Neutrophil (primary cell): Measurements from ENCODE around the gene DLEC1.
A peak's percentile ranks its signal among the peaks of the same experiment; 100 is the strongest.

Source experiments
- H3K27ac ChIP-seq: fragments of 200-600 bp; sonication (generic); 2 replicates; pipeline ENCODE4 v1.5.1; 2016; ENCODE audit warnings: mild to moderate bottlenecking, moderate library complexity
- H3K27me3 ChIP-seq: fragments of 200-600 bp; sonication (generic); 2 replicates; pipeline ENCODE4 v1.6.0; 2016; ENCODE audit warnings: mild to moderate bottlenecking
- H3K36me3 ChIP-seq: fragments of 200-600 bp; sonication (generic); 2 replicates; pipeline ENCODE4 v1.5.1; 2017
- H3K4me1 ChIP-seq, 2 experiments: fragments of 200-600 bp in 1 of 2; sonication (generic) in 1 of 2; 1 replicate in 1 of 2; 2 replicates in 1 of 2; pipeline versions ENCODE4 v1.5.1 to v1.6.1; 2013 to 2016; ENCODE audit warnings: low read depth in 1 of 2, low read length in 1 of 2, mild to moderate bottlenecking in 1 of 2, moderate library complexity in 1 of 2; ENCODE audit not compliant: control insufficient read depth in 1 of 2, insufficient read depth in 1 of 2
- H3K4me3 ChIP-seq, 2 experiments: fragments of 200-600 bp in 1 of 2; sonication (generic) in 1 of 2; 1 replicate in 1 of 2; 2 replicates in 1 of 2; pipeline ENCODE4 v1.5.1; 2013 to 2016; ENCODE audit warnings: low read depth in 1 of 2, low read length in 1 of 2, mild to moderate bottlenecking in 1 of 2, moderate library complexity in 1 of 2
- H3K9me3 ChIP-seq: fragments of 200-600 bp; sonication (generic); 2 replicates; pipeline ENCODE4 v1.5.1; 2016
- TF ChIP-seq, protein P1 (sequence below): fragments of 200-600 bp; sonication (generic); IDR thresholded peaks from 2 replicates; pipeline ENCODE4 v1.5.1; 2016; ENCODE audit warnings: antibody characterized with exemption

DLEC1 gene

DNA sequence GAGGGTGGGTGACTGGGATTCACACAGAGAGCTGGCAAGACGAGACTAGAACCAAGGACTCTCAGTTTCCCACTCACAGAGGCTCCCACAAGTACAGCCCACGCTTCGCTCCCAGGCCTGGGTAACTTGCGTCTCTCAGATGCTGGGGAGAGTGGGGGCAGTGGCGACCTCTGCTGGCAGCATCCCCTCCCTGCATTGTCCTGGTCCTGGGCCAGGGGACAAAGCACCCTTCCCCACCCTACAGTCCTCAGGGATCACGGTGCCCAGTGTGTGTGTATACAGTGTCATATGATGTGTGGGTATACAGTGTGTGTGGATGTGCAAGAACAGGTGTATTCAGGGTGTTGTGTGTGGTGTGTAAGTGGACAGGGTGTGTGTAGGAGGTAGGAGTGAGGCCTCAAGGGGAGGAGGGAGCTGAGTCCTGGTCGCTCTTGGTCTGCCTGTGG lies 35.6 kb upstream of the DLEC1 start:
- H3K27ac ChIP-seq, result peak overlapping the region; percentile 52
- H3K27me3 ChIP-seq, result no peaks in the 10 kb centered on the region
- peaks cover 31% of the 10 kb centered on the region for H3K36me3 ChIP-seq
- no peaks in the 10 kb centered on the region for H3K9me3 ChIP-seq
- H3K4me1 ChIP-seq, result peaks cover 22 to 24% of the 10 kb centered on the region in 2 experiments
- no peak overlapping the region for H3K4me3 ChIP-seq
- TF ChIP-seq, protein P1, sequence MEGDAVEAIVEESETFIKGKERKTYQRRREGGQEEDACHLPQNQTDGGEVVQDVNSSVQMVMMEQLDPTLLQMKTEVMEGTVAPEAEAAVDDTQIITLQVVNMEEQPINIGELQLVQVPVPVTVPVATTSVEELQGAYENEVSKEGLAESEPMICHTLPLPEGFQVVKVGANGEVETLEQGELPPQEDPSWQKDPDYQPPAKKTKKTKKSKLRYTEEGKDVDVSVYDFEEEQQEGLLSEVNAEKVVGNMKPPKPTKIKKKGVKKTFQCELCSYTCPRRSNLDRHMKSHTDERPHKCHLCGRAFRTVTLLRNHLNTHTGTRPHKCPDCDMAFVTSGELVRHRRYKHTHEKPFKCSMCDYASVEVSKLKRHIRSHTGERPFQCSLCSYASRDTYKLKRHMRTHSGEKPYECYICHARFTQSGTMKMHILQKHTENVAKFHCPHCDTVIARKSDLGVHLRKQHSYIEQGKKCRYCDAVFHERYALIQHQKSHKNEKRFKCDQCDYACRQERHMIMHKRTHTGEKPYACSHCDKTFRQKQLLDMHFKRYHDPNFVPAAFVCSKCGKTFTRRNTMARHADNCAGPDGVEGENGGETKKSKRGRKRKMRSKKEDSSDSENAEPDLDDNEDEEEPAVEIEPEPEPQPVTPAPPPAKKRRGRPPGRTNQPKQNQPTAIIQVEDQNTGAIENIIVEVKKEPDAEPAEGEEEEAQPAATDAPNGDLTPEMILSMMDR, result peak; percentile 84

DNA sequence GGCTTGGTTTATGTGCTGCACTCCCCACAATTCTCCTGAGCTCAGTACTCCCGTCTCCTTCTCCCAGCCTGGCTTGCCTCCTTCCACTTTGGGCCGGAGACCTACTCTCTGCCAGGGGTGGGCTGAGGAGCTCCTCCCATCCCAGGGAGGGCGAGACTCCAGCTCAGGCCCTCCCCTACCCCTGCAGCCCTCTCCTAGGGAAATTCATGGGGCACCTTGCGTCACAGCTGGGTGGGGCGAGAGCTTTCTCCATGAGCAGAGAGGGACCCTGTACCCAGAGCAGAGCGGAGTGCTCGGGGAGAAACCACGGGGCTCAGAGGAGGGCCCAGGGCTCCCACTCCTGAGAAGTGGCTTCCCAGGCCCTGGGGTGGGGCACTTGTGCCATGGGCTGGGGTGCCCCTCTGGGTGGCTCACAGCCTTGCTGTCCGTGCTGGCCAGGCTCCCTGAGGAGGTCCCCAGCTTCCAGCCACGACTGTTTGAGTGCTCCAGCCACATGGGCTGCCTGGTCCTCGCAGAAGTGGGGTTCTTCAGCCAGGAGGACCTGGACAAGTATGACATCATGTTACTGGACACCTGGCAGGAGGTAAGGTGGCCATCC lies 35.1 kb upstream of the DLEC1 start:
- TF ChIP-seq, protein P1, result no peak
- Histone ChIP-seq H3K27me3 (no peaks in the 10 kb centered on the region), H3K36me3 (peaks cover 36% of the 10 kb centered on the region), H3K9me3 (no peaks in the 10 kb centered on the region), H3K4me1 (peaks cover 18 to 20% of the 10 kb centered on the region in 2 experiments), H3K27ac (peak overlapping the region; percentile 52), H3K4me3 (no peak overlapping the region)

DNA sequence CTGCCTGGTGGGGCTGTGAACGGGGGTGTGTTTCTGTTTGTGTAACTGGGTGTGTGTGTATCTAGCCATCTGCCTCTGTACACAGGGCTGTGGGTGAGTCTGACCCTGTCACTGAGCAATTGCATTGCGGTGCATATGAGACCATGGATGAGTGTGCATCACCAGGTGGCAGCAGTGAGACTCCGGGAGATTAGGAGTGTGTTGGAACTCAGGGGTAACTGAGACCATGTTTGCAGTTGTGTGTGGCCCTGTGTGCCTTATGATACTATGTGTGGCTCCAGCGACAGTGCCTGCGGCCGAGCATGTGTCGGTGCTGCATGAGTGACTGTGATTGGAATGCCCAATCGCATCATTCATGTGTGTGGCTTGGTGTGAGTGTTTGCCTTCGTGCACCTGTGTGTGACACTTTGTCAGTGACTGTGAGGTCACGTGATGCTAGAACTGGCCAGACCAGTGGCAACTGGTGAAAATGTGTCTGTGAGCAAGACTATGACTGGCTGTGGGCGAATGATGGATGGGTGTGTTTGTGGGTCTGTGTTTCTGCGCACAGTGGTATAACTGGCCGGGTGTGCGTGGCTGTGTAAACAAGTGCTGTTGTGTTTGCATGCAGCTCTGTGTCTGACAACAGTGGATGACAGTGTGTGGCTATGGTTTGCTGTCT lies 34.5 kb upstream of the DLEC1 start:
- Histone ChIP-seq H3K9me3 (no peaks in the 10 kb centered on the region), H3K27me3 (no peaks in the 10 kb centered on the region), H3K27ac (peak overlapping the region; percentile 52), H3K4me1 (peaks cover 13 to 14% of the 10 kb centered on the region in 2 experiments), H3K36me3 (peaks cover 42% of the 10 kb centered on the region), H3K4me3 (no peak overlapping the region)
- TF ChIP-seq, protein P1, result peak; percentile 50

DNA sequence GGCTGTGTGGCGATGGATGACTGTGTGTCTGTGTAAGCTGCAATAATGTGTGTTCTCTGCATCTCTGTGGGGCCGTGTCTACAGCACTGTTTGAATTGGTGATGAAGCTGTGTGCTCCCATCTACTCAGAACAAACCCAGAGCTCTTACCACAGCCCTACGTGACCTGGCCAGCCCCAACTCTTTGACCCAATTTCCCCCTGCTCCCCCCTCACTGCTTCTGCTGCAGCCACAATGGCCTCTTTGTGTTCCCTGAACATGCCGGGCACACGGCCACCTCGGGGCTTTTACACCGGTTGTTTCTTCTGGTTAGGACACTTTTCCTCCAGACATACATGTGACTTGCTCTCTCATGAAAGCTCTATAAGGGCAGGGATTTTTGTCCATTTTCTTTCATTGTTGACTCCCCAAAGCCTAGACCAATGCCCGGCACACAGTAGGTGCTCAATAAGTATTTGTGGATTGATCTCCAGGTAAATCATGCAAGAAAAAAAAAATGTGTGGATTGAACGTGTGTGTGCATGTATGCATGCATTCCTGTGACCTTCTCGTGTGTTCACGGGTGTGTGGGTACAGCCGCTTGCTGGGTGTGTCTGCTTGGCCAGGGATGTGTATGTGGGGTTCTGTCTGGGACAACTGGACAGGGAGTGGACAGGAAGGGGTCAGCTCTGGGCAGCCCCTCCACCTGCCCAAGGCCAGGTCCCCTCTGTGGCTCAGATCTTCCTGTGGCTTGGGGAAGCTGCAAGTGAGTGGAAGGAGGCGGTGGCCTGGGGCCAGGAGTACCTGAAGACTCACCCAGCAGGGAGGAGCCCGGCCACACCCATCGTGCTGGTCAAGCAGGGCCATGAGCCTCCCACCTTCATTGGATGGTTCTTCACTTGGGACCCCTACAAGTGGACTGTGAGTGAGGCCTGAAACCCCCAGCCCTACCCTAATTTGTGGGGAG lies 33.7 kb upstream of the DLEC1 start:
- Histone ChIP-seq H3K27ac (no peak overlapping the region), H3K9me3 (no peaks in the 10 kb centered on the region), H3K4me1 (peaks cover 12 to 14% of the 10 kb centered on the region in 2 experiments), H3K27me3 (no peaks in the 10 kb centered on the region), H3K36me3 (peaks cover 50% of the 10 kb centered on the region), H3K4me3 (no peak overlapping the region)
- TF ChIP-seq, protein P1, result no peak

DNA sequence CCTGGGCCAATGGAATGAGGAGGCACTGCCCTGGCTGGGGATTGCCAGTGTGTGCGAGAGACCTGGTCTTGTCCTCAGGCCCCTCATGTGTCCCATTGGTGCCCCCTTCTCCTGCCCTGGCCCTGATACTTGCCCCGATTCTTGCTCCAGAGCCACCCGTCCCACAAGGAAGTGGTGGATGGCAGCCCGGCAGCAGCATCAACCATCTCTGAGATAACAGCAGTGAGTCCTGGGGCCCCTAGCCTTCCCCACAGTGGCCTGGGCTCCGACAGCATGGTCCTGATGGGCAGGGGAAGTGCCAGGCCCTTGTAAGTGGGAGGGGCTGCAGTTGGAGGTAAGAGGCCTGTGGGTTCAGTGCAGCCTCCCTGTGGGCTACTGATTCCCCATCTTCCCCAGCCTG lies 33.0 kb upstream of the DLEC1 start:
- peaks cover 57% of the 10 kb centered on the region for H3K36me3 ChIP-seq

More for the DNA sequence above, 33.0 kb upstream of the DLEC1 start:
- no peaks in the 10 kb centered on the region for H3K27me3 ChIP-seq
- no peaks in the 10 kb centered on the region for H3K9me3 ChIP-seq
- TF ChIP-seq, protein P1, result no peak
- H3K4me1 ChIP-seq, result peaks cover 12 to 14% of the 10 kb centered on the region in 2 experiments
- no peak overlapping the region for H3K4me3 ChIP-seq
- no peak overlapping the region for H3K27ac ChIP-seq
